AG09319 (cell line): Measurements from ENCODE around the gene PPCDC.

Experiments used
- DNase-seq: peaks from one replicate; pipeline ENCODE4 v3.0.0-alpha.2; 2010; ENCODE audit warnings: low read depth; ENCODE audit errors: extremely low read depth
- TF ChIP-seq, protein P1 (sequence below): IDR thresholded peaks from 2 replicates; pipeline ENCODE4 v1.5.1; 2011; ENCODE audit warnings: low read depth, mild to moderate bottlenecking, inconsistent platforms, low read length, moderate library complexity

Gene PPCDC

DNA sequence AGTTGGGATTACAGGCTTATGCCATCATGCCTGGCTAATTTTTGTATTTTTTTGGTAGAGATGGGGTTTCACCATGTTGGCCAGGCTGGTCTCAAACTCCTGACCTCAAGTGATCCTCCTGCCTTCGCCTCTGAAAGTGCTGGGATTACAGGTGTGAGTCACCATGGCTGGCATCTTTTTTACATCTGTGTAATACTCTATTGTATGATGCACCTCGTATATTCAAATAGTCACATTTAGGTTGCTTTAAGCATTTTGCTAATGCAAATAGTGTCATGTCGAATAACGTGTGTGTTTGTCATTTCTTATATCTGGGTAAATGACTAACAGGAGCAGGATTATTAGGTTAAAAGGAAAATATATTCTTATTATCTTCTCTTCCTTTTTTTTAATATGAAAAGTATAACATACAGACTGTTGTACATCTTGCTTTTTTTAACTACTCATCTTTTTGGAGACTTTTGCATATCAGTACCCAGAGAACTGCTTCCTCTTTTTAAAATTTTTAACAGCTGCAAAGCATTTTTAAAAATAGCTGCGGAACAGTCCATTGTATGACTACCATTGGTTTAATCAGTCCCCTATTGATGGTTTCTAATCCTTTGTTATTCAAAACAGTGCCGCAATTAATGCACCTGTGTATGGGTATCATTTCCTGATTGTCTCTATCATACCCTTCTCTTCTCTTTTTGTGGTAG lies 14.6 kb upstream of the PPCDC start:
- no peak for DNase-seq
- TF ChIP-seq, protein P1, sequence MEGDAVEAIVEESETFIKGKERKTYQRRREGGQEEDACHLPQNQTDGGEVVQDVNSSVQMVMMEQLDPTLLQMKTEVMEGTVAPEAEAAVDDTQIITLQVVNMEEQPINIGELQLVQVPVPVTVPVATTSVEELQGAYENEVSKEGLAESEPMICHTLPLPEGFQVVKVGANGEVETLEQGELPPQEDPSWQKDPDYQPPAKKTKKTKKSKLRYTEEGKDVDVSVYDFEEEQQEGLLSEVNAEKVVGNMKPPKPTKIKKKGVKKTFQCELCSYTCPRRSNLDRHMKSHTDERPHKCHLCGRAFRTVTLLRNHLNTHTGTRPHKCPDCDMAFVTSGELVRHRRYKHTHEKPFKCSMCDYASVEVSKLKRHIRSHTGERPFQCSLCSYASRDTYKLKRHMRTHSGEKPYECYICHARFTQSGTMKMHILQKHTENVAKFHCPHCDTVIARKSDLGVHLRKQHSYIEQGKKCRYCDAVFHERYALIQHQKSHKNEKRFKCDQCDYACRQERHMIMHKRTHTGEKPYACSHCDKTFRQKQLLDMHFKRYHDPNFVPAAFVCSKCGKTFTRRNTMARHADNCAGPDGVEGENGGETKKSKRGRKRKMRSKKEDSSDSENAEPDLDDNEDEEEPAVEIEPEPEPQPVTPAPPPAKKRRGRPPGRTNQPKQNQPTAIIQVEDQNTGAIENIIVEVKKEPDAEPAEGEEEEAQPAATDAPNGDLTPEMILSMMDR = no peak

GRCh38 chr15:75016431-75016830 lies 7.0 kb upstream of the PPCDC start:
- no peak for DNase-seq
- TF ChIP-seq, protein P1 = no peak

- TF ChIP-seq, protein P1 = no peak
- DNase-seq = no peak
These were observed 3.5 kb upstream of the PPCDC start for GRCh38 chr15:75019916-75020315.

- TF ChIP-seq, protein P1 = no peak
- no peak for DNase-seq
These were observed 2.0 kb upstream of the PPCDC start for GRCh38 chr15:75021341-75021740.

GRCh38 chr15:75022783-75023180 lies 608 bp upstream of the PPCDC start:
- TF ChIP-seq, protein P1 = no peak
- no peak for DNase-seq

GRCh38 chr15:75023872-75024636 lies 664 bp downstream of the PPCDC start:
- TF ChIP-seq, protein P1 = no peak
- no peak for DNase-seq

- no peak for DNase-seq
- TF ChIP-seq, protein P1 = no peak
These were observed 1.7 kb downstream of the PPCDC start for GRCh38 chr15:75025107-75025506.
